ENCODE results near the gene GAREM2. TPM values are rescaled to one million over a fixed set of nuclear protein-coding genes. Genes with fewer than 3 reads are reported as not detected.

The GAREM2 gene
- total and polyA plus RNA-seq, 4 donors: 0.08 to 0.28 (median 0.16) TPM

- TF ChIP-seq ZBTB33 (IDR thresholded peaks at IDR 0.05) (no peak), TAF1 (conservative IDR thresholded peaks at IDR 0.05) (no peak), HNF4G (IDR thresholded peaks at IDR 0.05) (no peak), REST (IDR thresholded peaks at IDR 0.05) (no peak), YY1 (IDR thresholded peaks at IDR 0.05) (no peak), MAX (IDR thresholded peaks at IDR 0.05) (no peak), RXRA (IDR thresholded peaks at IDR 0.05) (no peak), JUND (IDR thresholded peaks at IDR 0.05) (no peak), NR2F2 (IDR thresholded peaks at IDR 0.05) (no peak), RAD21 (IDR thresholded peaks at IDR 0.05) (no peak), CTCF (IDR thresholded peaks at IDR 0.05; ENCODE audit: low read depth, low read length, missing input control) (no peak), HNF4A (conservative IDR thresholded peaks at IDR 0.05) (no peak), FOXA2 (IDR thresholded peaks at IDR 0.05) (no peak), GABPA (IDR thresholded peaks at IDR 0.05 in 1 of 2, conservative IDR thresholded peaks at IDR 0.05 in 1 of 2) (no peak), FOXA1 (IDR thresholded peaks at IDR 0.05) (no peak), ATF3 (IDR thresholded peaks at IDR 0.05) (no peak), EGR1 (IDR thresholded peaks at IDR 0.05; ENCODE audit: low read depth in 2 of 2) (no peak), SP1 (IDR thresholded peaks at IDR 0.05) (no peak)
- Histone ChIP-seq H3K4me1 (ENCODE audit: control insufficient read depth in 4 of 4, insufficient read depth in 4 of 4, low read length in 3 of 4) (peaks cover 0 to 2% (median 0%) of the 10 kb centered on the region in 4 donors), H3K36me3 (ENCODE audit: control insufficient read depth in 4 of 4, insufficient read depth in 3 of 4, low read depth in 1 of 4, low read length in 3 of 4) (no peaks in the 10 kb centered on the region), H3K9me3 (ENCODE audit: control insufficient read depth in 4 of 4, low read length in 3 of 4) (no peaks in the 10 kb centered on the region), H3K9ac (ENCODE audit: low read depth in 1 of 2, low read length in 2 of 2) (no peak overlapping the region), H3K4me3 (ENCODE audit: low read depth in 1 of 3, low read length in 3 of 3) (no peak overlapping the region), H3K27me3 (ENCODE audit: control insufficient read depth in 4 of 4, insufficient read depth in 4 of 4, low read length in 3 of 4) (no peaks in the 10 kb centered on the region), H3K27ac (ENCODE audit: low read depth in 1 of 2, low read length in 2 of 2) (no peak overlapping the region)
- DNase-seq (ENCODE audit: low spot score): no peak
- 95% methylated on average over 10 of the region's 10 CpGs for WGBS
Observed at GRCh38 chr2:26162963-26163362, 9.9 kb upstream of the GAREM2 start.
